GM19468 (cell line): ENCODE measurements around the gene SERPINB8.
"Not testable (repeated sequence)": the region's sequence is repeated elsewhere in the genome, so short reads cannot be mapped to it uniquely, and the experiment has no call there.

Experiments
- ATAC-seq: cut with Tn5 transposase; IDR thresholded peaks from one replicate; pipeline ENCODE4 v1.9.1; 2021; ENCODE audit warnings: mild to moderate bottlenecking, moderate library complexity, moderate number of reproducible peaks; ENCODE audit not compliant: unreplicated experiment; ENCODE audit errors: extremely low read depth

SERPINB8 gene

GRCh38 chr18:63969942-63970808 is at the start of gene SERPINB8:
Gene SERPINB8 (plus strand): TSS chr18:63970081. CDS start chr18:63978309, 8,228 bp downstream.
- peak; percentile 88 for ATAC-seq

- no peak for ATAC-seq
These were observed 47.8 kb upstream of the SERPINB8 start for GRCh38 chr18:63922049-63922448.

GRCh38 chr18:63924551-63924950 is 45.3 kb upstream of the SERPINB8 start:
- no peak for ATAC-seq

- no peak for ATAC-seq
These were observed 41.5 kb upstream of the SERPINB8 start for GRCh38 chr18:63928331-63928730.

GRCh38 chr18:63929369-63929768 is 40.5 kb upstream of the SERPINB8 start:
- ATAC-seq: not testable (repeated sequence)

GRCh38 chr18:63930773-63931354 is 39.0 kb upstream of the SERPINB8 start:
- no peak for ATAC-seq

- peak; percentile 96 for ATAC-seq
These were observed 33.5 kb upstream of the SERPINB8 start for GRCh38 chr18:63936156-63936931.

- ATAC-seq: no peak
These were observed 32.9 kb upstream of the SERPINB8 start for GRCh38 chr18:63936932-63937393.

- ATAC-seq: no peak
These were observed 29.9 kb upstream of the SERPINB8 start for GRCh38 chr18:63940008-63940407.

- ATAC-seq: not testable (repeated sequence)
These were observed 29.3 kb upstream of the SERPINB8 start for GRCh38 chr18:63940543-63941050.

GRCh38 chr18:63947051-63947790 is 22.7 kb upstream of the SERPINB8 start:
- ATAC-seq: no peak

- ATAC-seq: peak; percentile 72
These were observed 20.7 kb upstream of the SERPINB8 start, which contains the start of gene HMSD for GRCh38 chr18:63949068-63949737. Gene HMSD (plus strand): TSS chr18:63949301. CDS start chr18:63953456, 4,155 bp downstream.

GRCh38 chr18:63951302-63951705 is 18.6 kb upstream of the SERPINB8 start:
- peak; percentile 43 for ATAC-seq

- ATAC-seq: no peak
These were observed 16.1 kb upstream of the SERPINB8 start for GRCh38 chr18:63953811-63954210.

GRCh38 chr18:63956755-63957154 is 13.1 kb upstream of the SERPINB8 start:
- ATAC-seq: no peak

- no peak for ATAC-seq
These were observed 9.0 kb upstream of the SERPINB8 start for GRCh38 chr18:63960891-63961290.

GRCh38 chr18:63961435-63961980 is 8.4 kb upstream of the SERPINB8 start:
- no peak for ATAC-seq

GRCh38 chr18:63962137-63962536 is 7.7 kb upstream of the SERPINB8 start:
- no peak for ATAC-seq
